Transverse colon (tissue), 4 donors: ENCODE measurements around the gene DTX1. TPM values are rescaled to one million over a fixed set of nuclear protein-coding genes. Genes with fewer than 3 reads are reported as not detected.

ENCODE experiments used
- DNase-seq: peaks from one replicate; pipeline ENCODE4 v3.0.0-alpha.2; 2019
- H3K27ac ChIP-seq, 4 donors: fragments of 200-600 bp; sonication (generic); 2 replicates each; pipeline ENCODE4 v1.5.1; 2016 to 2018; ENCODE audit warnings: inconsistent platforms in 4 of 4
- H3K27me3 ChIP-seq: fragments of 200-600 bp; sonication (generic); 2 replicates; pipeline ENCODE4 v1.5.1; 2017; ENCODE audit warnings: inconsistent platforms
- H3K36me3 ChIP-seq, 4 donors: fragments of 200-600 bp; sonication (generic); 2 replicates each; pipeline ENCODE4 v1.5.1; 2017 to 2019; ENCODE audit warnings: inconsistent platforms in 4 of 4
- H3K4me1 ChIP-seq, 4 donors: fragments of 200-600 bp; sonication (generic); 2 replicates each; pipeline ENCODE4 v1.5.1; 2017 to 2020; ENCODE audit warnings: inconsistent platforms in 4 of 4
- H3K4me3 ChIP-seq, 4 donors: fragments of 200-600 bp; sonication (generic); 1 replicate in 1 of 4; 2 replicates in 3 of 4; pipeline versions ENCODE4 v1.5.1 to v1.6.1; 2017 to 2019; ENCODE audit warnings: inconsistent platforms in 4 of 4
- H3K9me3 ChIP-seq, 2 donors: fragments of 200-600 bp; sonication (generic); 2 replicates each; pipeline ENCODE4 v1.5.1; 2017 to 2019; ENCODE audit warnings: inconsistent platforms in 2 of 2
- EP300 ChIP-seq: sonication (generic); formaldehyde crosslinking; IDR thresholded peaks from one replicate; pipeline ENCODE4 v1.6.1; 2017; ENCODE audit warnings: antibody characterized with exemption, low read depth
- POLR2A ChIP-seq: fragments of 450-650 bp; IDR thresholded peaks from one replicate; pipeline ENCODE4 v1.6.1; 2016; ENCODE audit warnings: antibody characterized with exemption, mild to moderate bottlenecking, moderate library complexity
- POLR2AphosphoS5 ChIP-seq, 3 donors: sonication (generic); formaldehyde crosslinking; IDR thresholded peaks; one replicate each; pipeline ENCODE4 v1.6.1; 2016; ENCODE audit warnings: antibody characterized with exemption in 3 of 3
- WGBS, 2 donors: methylation state at CpG; one replicate each; pipeline ENCODE4 v1.1.5; 2018; ENCODE audit warnings: low coverage in 1 of 2; 5-methylcytosine and 5-hydroxymethylcytosine counted together
- in situ Hi-C, 4 donors: fragments of 200-750 bp; cut with MboI; loops; one replicate each; pipeline versions ENCODE4 v1.15.0 to v1.15.1; 2017; ENCODE audit warnings: low sequenced_read_pairs in 3 of 4, low pct_ligation_motif_present in 1 of 4, low pct_unique_long_range_greater_than_20kb in 1 of 4
- intact Hi-C: fragments of 100-400 bp; cut with DNase I; formaldehyde crosslinking; loops from one replicate; pipeline ENCODE4 v1.15.1; 2023; ENCODE audit warnings: low total_unique reads
- total RNA-seq, 4 donors: library from RNA; depleted of rRNA; stranded (reverse); fragments of >200 nt; gene quantifications; one replicate each; pipeline ENCODE4 v1.1.0, GENCODE V29; 2016
- TF ChIP-seq, protein P1 (sequence below), 5 experiments: fragments of 200-600 bp in 3 of 5; fragments of 450-650 bp in 2 of 5; sonication (generic) in 3 of 5; IDR thresholded peaks; 1 replicate in 2 of 5; 2 replicates in 3 of 5; pipeline ENCODE4 v1.5.1; 2016 to 2017; ENCODE audit warnings: antibody characterized with exemption in 5 of 5, inconsistent platforms in 3 of 5, mild to moderate bottlenecking in 2 of 5, moderate library complexity in 1 of 5

The DTX1 gene
- total RNA-seq, 4 donors from 2014 or later: 1.00 to 4.3 (median 3.0) TPM

DNA sequence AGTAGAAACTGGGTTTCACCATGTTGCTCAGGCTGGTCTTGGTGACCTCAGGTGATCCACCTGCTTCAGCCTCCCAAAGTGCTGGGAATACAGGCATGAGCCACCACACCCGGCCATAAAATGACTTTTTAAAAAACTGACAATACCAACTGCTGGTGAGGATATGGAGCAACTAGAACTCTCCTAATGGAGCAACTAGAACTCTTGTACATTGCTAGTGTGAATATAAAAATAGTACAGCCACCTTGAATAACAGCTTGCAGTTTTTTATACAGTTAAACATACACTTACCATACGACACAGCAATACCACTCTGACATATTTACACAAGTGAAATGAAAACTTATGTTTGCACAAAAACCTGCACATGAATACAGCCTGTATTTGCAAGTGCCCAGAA lies 90.5 kb downstream of the DTX1 start:
- peaks cover 14% of the 10 kb centered on the region for H3K27me3 ChIP-seq
- 63 to 67% methylated on average over 2 of the region's 2 CpGs for WGBS, 2 donors
- in situ Hi-C loops: no loop called here

More for the DNA sequence above, 90.5 kb downstream of the DTX1 start:
- TF ChIP-seq, protein P1, sequence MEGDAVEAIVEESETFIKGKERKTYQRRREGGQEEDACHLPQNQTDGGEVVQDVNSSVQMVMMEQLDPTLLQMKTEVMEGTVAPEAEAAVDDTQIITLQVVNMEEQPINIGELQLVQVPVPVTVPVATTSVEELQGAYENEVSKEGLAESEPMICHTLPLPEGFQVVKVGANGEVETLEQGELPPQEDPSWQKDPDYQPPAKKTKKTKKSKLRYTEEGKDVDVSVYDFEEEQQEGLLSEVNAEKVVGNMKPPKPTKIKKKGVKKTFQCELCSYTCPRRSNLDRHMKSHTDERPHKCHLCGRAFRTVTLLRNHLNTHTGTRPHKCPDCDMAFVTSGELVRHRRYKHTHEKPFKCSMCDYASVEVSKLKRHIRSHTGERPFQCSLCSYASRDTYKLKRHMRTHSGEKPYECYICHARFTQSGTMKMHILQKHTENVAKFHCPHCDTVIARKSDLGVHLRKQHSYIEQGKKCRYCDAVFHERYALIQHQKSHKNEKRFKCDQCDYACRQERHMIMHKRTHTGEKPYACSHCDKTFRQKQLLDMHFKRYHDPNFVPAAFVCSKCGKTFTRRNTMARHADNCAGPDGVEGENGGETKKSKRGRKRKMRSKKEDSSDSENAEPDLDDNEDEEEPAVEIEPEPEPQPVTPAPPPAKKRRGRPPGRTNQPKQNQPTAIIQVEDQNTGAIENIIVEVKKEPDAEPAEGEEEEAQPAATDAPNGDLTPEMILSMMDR (IDR thresholded peaks at IDR 0.05): no peak
- TF ChIP-seq POLR2A (no peak), POLR2AphosphoS5 (IDR thresholded peaks at IDR 0.05) (no peak), EP300 (no peak)
- no peaks in the 10 kb centered on the region for H3K9me3 ChIP-seq
- H3K27ac ChIP-seq: no peak overlapping the region
- intact Hi-C loops: no loop called here
- no peak for DNase-seq
- H3K36me3 ChIP-seq: no peaks in the 10 kb centered on the region
- H3K4me1 ChIP-seq: peaks cover 6 to 23% (median 20%) of the 10 kb centered on the region in 4 donors
- H3K4me3 ChIP-seq: no peak overlapping the region

Other genes with a start within 250 kb of the DTX1 start
- gene OAS1, start 149.8 kb upstream of the DTX1 start, total RNA-seq: 100 to 1,000 TPM in 1 of 4 donors, 10 to 100 TPM in 3; 30.1 to 101 (median 82.1) TPM
- gene OAS3, start 118.3 kb upstream of the DTX1 start, total RNA-seq: 10 to 100 TPM in 3 of 4 donors, 1 to 10 TPM in 1; 6.2 to 17.6 (median 12.4) TPM
- gene OAS2, start 78.2 kb upstream of the DTX1 start, total RNA-seq: 1 to 10 TPM; 2.0 to 5.1 (median 3.5) TPM
- gene RASAL1, start 79.0 kb downstream of the DTX1 start, total RNA-seq: 10 to 100 TPM in 1 of 4 donors, 1 to 10 TPM in 3; 1.9 to 38.2 (median 4.9) TPM
- not detected for gene CFAP73, start 93.0 kb downstream of the DTX1 start, total RNA-seq
- gene DDX54, start 128.7 kb downstream of the DTX1 start, total RNA-seq: 10 to 100 TPM; 60.7 to 96.1 (median 72.8) TPM
- 10 to 100 TPM; 17.5 to 41.5 (median 23.8) TPM for gene RITA1, start 129.0 kb downstream of the DTX1 start, total RNA-seq
- gene TPCN1, start 164.7 kb downstream of the DTX1 start, total RNA-seq: 1,000 to 10,000 TPM in 1 of 4 donors, 100 to 1,000 TPM in 1, 10 to 100 TPM in 2; 85.1 to 1,315 (median 121) TPM